Sciatic nerve (tissue), 2 donors: ENCODE results near the gene OR10Z1. TPM values are rescaled to one million over a fixed set of nuclear protein-coding genes. Genes with fewer than 3 reads are reported as not detected.

Source experiments
- ATAC-seq: fragments of 200-7000 bp; cut with Tn5 transposase; one replicate; pipeline ENCODE4 v1.9.1; 2020; ENCODE audit warnings: mild to moderate bottlenecking, moderate library complexity
- DNase-seq: peaks from one replicate; pipeline ENCODE4 v3.0.0-alpha.2; 2020; ENCODE audit warnings: low spot score
- intact Hi-C: fragments of 100-400 bp; cut with DNase I; formaldehyde crosslinking; loops from one replicate; pipeline ENCODE4 v1.14.2; 2022
- total RNA-seq: library from RNA; stranded (reverse); fragmentation: NEBNext Ultra II Directional; extraction: Animal tissue kit (Norgen Biotek cat#: 25700); gene quantifications from one replicate; pipeline ENCODE4 v1.2.1, GENCODE V29; 2021
- donor health status: DM: no; HTN: no; CAD: no.
- donor health status: DM: no; HTN: no; CAD: no.

OR10Z1 gene
- not detected for total RNA-seq

- DNase-seq (no peak), ATAC-seq (no peak)
- intact Hi-C loops: no loop called here
Measured at GRCh38 chr1:158604968-158605367, at the start of gene OR10Z1. TSS of gene OR10Z1 (plus strand) at chr1:158605268. CDS start at chr1:158606439, 1,171 bp downstream.

- no peak for ATAC-seq
- no peak for DNase-seq
- intact Hi-C loops: no loop called here
Measured at GRCh38 chr1:158559696-158560095, 45.4 kb upstream of the OR10Z1 start.

GRCh38 chr1:158563853-158564252 lies 41.2 kb upstream of the OR10Z1 start:
- ATAC-seq (no peak), DNase-seq (no peak)
- intact Hi-C loops: no loop called here

GRCh38 chr1:158564608-158565007 lies 40.5 kb upstream of the OR10Z1 start:
- ATAC-seq: no peak
- no peak for DNase-seq
- intact Hi-C loops: no loop called here

GRCh38 chr1:158570480-158570879 lies 34.6 kb upstream of the OR10Z1 start, which contains the start of gene OR6P1:
TSS of gene OR6P1 (minus strand) at chr1:158570580. CDS start at chr1:158563604, 6,976 bp downstream.
- DNase-seq (no peak), ATAC-seq (no peak)
- intact Hi-C loops: no loop called here

GRCh38 chr1:158572226-158572625 lies 32.8 kb upstream of the OR10Z1 start:
- no peak for DNase-seq

GRCh38 chr1:158577561-158577960 lies 27.5 kb upstream of the OR10Z1 start:
- ATAC-seq (no peak), DNase-seq (no peak)
- intact Hi-C loops: no loop called here

More at GRCh38 chr1:158572226-158572625, 32.8 kb upstream of the OR10Z1 start:
- intact Hi-C loops: no loop called here
- ATAC-seq: no peak

- DNase-seq: no peak
- intact Hi-C loops: no loop called here
- no peak for ATAC-seq
Measured at GRCh38 chr1:158579733-158580132, 25.3 kb upstream of the OR10Z1 start, which contains the start of gene OR10X1. TSS of gene OR10X1 (minus strand) at chr1:158579899. CDS start at chr1:158579899, 0 bp downstream.

GRCh38 chr1:158583962-158584361 lies 21.1 kb upstream of the OR10Z1 start:
- intact Hi-C loops: no loop called here
- ATAC-seq: no peak
- DNase-seq: no peak

- intact Hi-C loops: no loop called here
- ATAC-seq: no peak
- DNase-seq: no peak
Measured at GRCh38 chr1:158586942-158587341, 18.1 kb upstream of the OR10Z1 start.

GRCh38 chr1:158600735-158601134 lies 4.3 kb upstream of the OR10Z1 start:
- intact Hi-C loops: no loop called here
- DNase-seq: no peak
- no peak for ATAC-seq

GRCh38 chr1:158607296-158607695 lies 2.2 kb downstream of the OR10Z1 start:
- no peak for ATAC-seq
- DNase-seq: no peak
- intact Hi-C loops: no loop called here

GRCh38 chr1:158611916-158612315 lies 6.8 kb downstream of the OR10Z1 start:
- ATAC-seq (no peak), DNase-seq (no peak)
- intact Hi-C loops: no loop called here

GRCh38 chr1:158613764-158614163 lies 8.7 kb downstream of the OR10Z1 start:
- intact Hi-C loops: no loop called here
- no peak for DNase-seq

GRCh38 chr1:158638146-158638545 lies 33.1 kb downstream of the OR10Z1 start:
- DNase-seq (no peak), ATAC-seq (no peak)
- intact Hi-C loops: no loop called here

More at GRCh38 chr1:158613764-158614163, 8.7 kb downstream of the OR10Z1 start:
- ATAC-seq: no peak

GRCh38 chr1:158638904-158639303 lies 33.8 kb downstream of the OR10Z1 start:
- ATAC-seq: no peak
- intact Hi-C loops: no loop called here
- DNase-seq: no peak

- no peak for DNase-seq
- ATAC-seq: no peak
- intact Hi-C loops: no loop called here
Measured at GRCh38 chr1:158644449-158644848, 39.4 kb downstream of the OR10Z1 start.

GRCh38 chr1:158646465-158646864 lies 41.4 kb downstream of the OR10Z1 start:
- ATAC-seq: no peak
- no peak for DNase-seq
- intact Hi-C loops: no loop called here

GRCh38 chr1:158649052-158649451 lies 44.0 kb downstream of the OR10Z1 start:
- no peak for ATAC-seq
- intact Hi-C loops: no loop called here

GRCh38 chr1:158652721-158653334 lies 47.8 kb downstream of the OR10Z1 start:
- ATAC-seq (no peak), DNase-seq (no peak)
- intact Hi-C loops: no loop called here

More at GRCh38 chr1:158649052-158649451, 44.0 kb downstream of the OR10Z1 start:
- DNase-seq: no peak

GRCh38 chr1:158654086-158654485 lies 49.0 kb downstream of the OR10Z1 start:
- ATAC-seq: no peak
- intact Hi-C loops: loop anchor here (2.0 kb wide), 1 partner anchor 33 kb away; the partner anchor contains the start of gene SPTA1
- no peak for DNase-seq
